ENCODE results near the gene ZFYVE28.
A peak's percentile ranks its signal among the peaks of the same experiment; 100 is the strongest.

Gene ZFYVE28

GRCh38 chr4:2251073-2251794 lies 167.2 kb downstream of the ZFYVE28 start:
- no peaks in the 10 kb centered on the region for H3K9me3 Mint-ChIP-seq
- no peak overlapping the region for H3K4me3 Mint-ChIP-seq
- no peaks in the 10 kb centered on the region for H3K4me1 Mint-ChIP-seq
- no peak for ATAC-seq
- H3K27me3 Mint-ChIP-seq = no peaks in the 10 kb centered on the region
- H3K27ac Mint-ChIP-seq = peak overlapping the region; percentile 62
- H3K36me3 Mint-ChIP-seq = peaks cover 31% of the 10 kb centered on the region

GRCh38 chr4:2250357-2251072 lies 167.9 kb downstream of the ZFYVE28 start:
- Mint-ChIP-seq H3K27me3 (no peaks in the 10 kb centered on the region), H3K36me3 (peaks cover 31% of the 10 kb centered on the region), H3K4me3 (no peak overlapping the region), H3K27ac (no peak overlapping the region), H3K4me1 (no peaks in the 10 kb centered on the region), H3K9me3 (no peaks in the 10 kb centered on the region)
- no peak for ATAC-seq

- no peak for ATAC-seq
- Mint-ChIP-seq H3K27ac (no peak overlapping the region), H3K27me3 (no peaks in the 10 kb centered on the region), H3K9me3 (no peaks in the 10 kb centered on the region), H3K4me1 (peaks cover 7% of the 10 kb centered on the region), H3K36me3 (peaks cover 27% of the 10 kb centered on the region), H3K4me3 (no peak overlapping the region)
Measured at GRCh38 chr4:2249526-2250356, 168.7 kb downstream of the ZFYVE28 start.

GRCh38 chr4:2248821-2249261 lies 169.6 kb downstream of the ZFYVE28 start:
- H3K4me3 Mint-ChIP-seq = no peak overlapping the region
- no peaks in the 10 kb centered on the region for H3K9me3 Mint-ChIP-seq
- H3K27me3 Mint-ChIP-seq = no peaks in the 10 kb centered on the region
- ATAC-seq = no peak
- H3K27ac Mint-ChIP-seq = no peak overlapping the region
- H3K36me3 Mint-ChIP-seq = peaks cover 18% of the 10 kb centered on the region
- peaks cover 11% of the 10 kb centered on the region for H3K4me1 Mint-ChIP-seq

- peaks cover 16% of the 10 kb centered on the region for H3K36me3 Mint-ChIP-seq
- ATAC-seq = no peak
- no peak overlapping the region for H3K27ac Mint-ChIP-seq
Measured at GRCh38 chr4:2248044-2248780, 170.2 kb downstream of the ZFYVE28 start.

GRCh38 chr4:2247128-2248043 lies 171.1 kb downstream of the ZFYVE28 start:
- ATAC-seq = peak; percentile 35
- Mint-ChIP-seq H3K4me3 (no peak overlapping the region), H3K27me3 (no peaks in the 10 kb centered on the region), H3K36me3 (peaks cover 16% of the 10 kb centered on the region), H3K9me3 (no peaks in the 10 kb centered on the region), H3K4me1 (peaks cover 18% of the 10 kb centered on the region), H3K27ac (no peak overlapping the region)

More at GRCh38 chr4:2248044-2248780, 170.2 kb downstream of the ZFYVE28 start:
- Mint-ChIP-seq H3K4me3 (no peak overlapping the region), H3K9me3 (no peaks in the 10 kb centered on the region), H3K27me3 (no peaks in the 10 kb centered on the region), H3K4me1 (peaks cover 17% of the 10 kb centered on the region)

GRCh38 chr4:2246384-2247127 lies 171.9 kb downstream of the ZFYVE28 start:
- H3K27me3 Mint-ChIP-seq = no peaks in the 10 kb centered on the region

GRCh38 chr4:2245787-2246275 lies 172.6 kb downstream of the ZFYVE28 start:
- H3K4me1 Mint-ChIP-seq = peaks cover 23% of the 10 kb centered on the region
- no peaks in the 10 kb centered on the region for H3K27me3 Mint-ChIP-seq
- peak overlapping the region; percentile 38 for H3K27ac Mint-ChIP-seq
- ATAC-seq = no peak
- peaks cover 6% of the 10 kb centered on the region for H3K36me3 Mint-ChIP-seq
- no peaks in the 10 kb centered on the region for H3K9me3 Mint-ChIP-seq
- H3K4me3 Mint-ChIP-seq = no peak overlapping the region

More at GRCh38 chr4:2246384-2247127, 171.9 kb downstream of the ZFYVE28 start:
- Mint-ChIP-seq H3K9me3 (no peaks in the 10 kb centered on the region), H3K4me3 (no peak overlapping the region), H3K27ac (no peak overlapping the region), H3K4me1 (peaks cover 18% of the 10 kb centered on the region), H3K36me3 (peaks cover 9% of the 10 kb centered on the region)
- ATAC-seq = no peak

GRCh38 chr4:2245057-2245786 lies 173.2 kb downstream of the ZFYVE28 start:
- no peak for ATAC-seq
- no peaks in the 10 kb centered on the region for H3K27me3 Mint-ChIP-seq
- peaks cover 29% of the 10 kb centered on the region for H3K4me1 Mint-ChIP-seq
- H3K9me3 Mint-ChIP-seq = no peaks in the 10 kb centered on the region
- no peak overlapping the region for H3K4me3 Mint-ChIP-seq
- peak overlapping the region; percentile 38 for H3K27ac Mint-ChIP-seq
- peaks cover 4% of the 10 kb centered on the region for H3K36me3 Mint-ChIP-seq

GRCh38 chr4:2243681-2244380 lies 174.6 kb downstream of the ZFYVE28 start:
- H3K4me1 Mint-ChIP-seq = peaks cover 41% of the 10 kb centered on the region
- H3K9me3 Mint-ChIP-seq = no peaks in the 10 kb centered on the region
- H3K27me3 Mint-ChIP-seq = no peaks in the 10 kb centered on the region
- ATAC-seq = no peak
- H3K36me3 Mint-ChIP-seq = peaks cover under 1% of the 10 kb centered on the region
- no peak overlapping the region for H3K4me3 Mint-ChIP-seq
- peak overlapping the region; percentile 58 for H3K27ac Mint-ChIP-seq

- H3K27ac Mint-ChIP-seq = peak within 1 kb of the TSS; percentile 84
- peak within 1 kb of the TSS; percentile 91 for H3K4me3 Mint-ChIP-seq
- ATAC-seq = peak; percentile 99
- H3K36me3 Mint-ChIP-seq = peaks cover 16% of the 10 kb centered on the region
- H3K27me3 Mint-ChIP-seq = no peaks in the 10 kb centered on the region
- no peaks in the 10 kb centered on the region for H3K9me3 Mint-ChIP-seq
- H3K4me1 Mint-ChIP-seq = peaks cover 59% of the 10 kb centered on the region
Measured at GRCh38 chr4:2241410-2242353, 176.8 kb downstream of the ZFYVE28 start, which contains the start of the genes HAUS3 and POLN. Gene HAUS3 (minus strand): TSS chr4:2242121. CDS start chr4:2240946, 1,175 bp downstream. Gene POLN (minus strand): TSS chr4:2242121. CDS start chr4:2229231, 12,890 bp downstream.

All from stimulated activated memory B cell treated with anti-CD40 and anti-IgM and Interleukin-4, amounts not matched to agents 10 μg/mL and 1 μg/mL and 100 μg/mL, for 72 hours (primary cell).